Retinal pigment epithelial cell (primary cell): Measurements from ENCODE around the gene TMEM132C.

Source experiments
- DNase-seq: peaks from one replicate; pipeline ENCODE4 v3.0.0-alpha.2; 2010; ENCODE audit warnings: low read depth
- H3K4me3 ChIP-seq: 2 replicates; pipeline ENCODE4 v1.5.1; 2011; ENCODE audit warnings: mild to moderate bottlenecking, low read length, control low read depth, moderate library complexity
- TF ChIP-seq, protein P1 (sequence below): conservative IDR thresholded peaks from 2 replicates; pipeline ENCODE4 v1.5.1; 2011; ENCODE audit warnings: low read depth, low read length, control low read depth, inconsistent platforms

TMEM132C gene

DNA sequence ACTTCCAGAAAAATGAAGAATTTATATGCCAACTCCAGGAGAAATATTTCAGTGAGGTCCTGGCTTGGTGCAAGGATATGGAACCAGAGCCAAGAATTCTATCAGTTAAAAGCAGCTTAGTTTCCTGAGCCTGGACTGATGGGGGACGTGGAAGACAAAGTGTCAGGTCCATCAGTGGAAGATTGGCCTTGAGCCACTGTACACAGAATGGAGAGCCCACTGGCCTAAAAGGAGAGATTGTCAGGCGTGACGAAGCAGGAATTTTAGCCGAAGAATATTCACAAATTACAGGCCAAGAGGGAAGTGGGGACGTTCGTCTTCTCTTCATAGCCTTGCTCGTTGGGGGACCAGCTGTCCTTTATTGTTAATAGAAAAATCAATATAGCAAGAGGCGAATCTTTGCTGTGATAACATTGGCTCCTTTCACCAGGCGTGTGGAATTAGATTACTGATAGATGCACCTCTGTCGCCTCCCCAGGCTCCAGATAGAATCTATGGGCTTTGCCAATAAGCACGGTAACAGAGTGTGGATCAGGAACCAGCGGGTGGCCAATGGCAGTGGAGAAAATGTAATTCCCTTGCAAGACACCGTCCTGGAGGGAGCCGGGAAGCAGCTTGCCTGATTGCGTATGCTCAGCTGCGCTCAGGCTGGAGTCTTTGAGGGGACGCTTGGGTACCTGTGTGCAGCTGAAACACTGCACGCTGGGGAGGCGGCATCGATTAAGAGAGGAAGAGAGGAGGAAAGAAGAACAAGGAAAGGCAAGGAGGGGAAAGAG lies 56.4 kb downstream of the TMEM132C start:
- no peak overlapping the region for H3K4me3 ChIP-seq
- no peak for DNase-seq
- TF ChIP-seq, protein P1, sequence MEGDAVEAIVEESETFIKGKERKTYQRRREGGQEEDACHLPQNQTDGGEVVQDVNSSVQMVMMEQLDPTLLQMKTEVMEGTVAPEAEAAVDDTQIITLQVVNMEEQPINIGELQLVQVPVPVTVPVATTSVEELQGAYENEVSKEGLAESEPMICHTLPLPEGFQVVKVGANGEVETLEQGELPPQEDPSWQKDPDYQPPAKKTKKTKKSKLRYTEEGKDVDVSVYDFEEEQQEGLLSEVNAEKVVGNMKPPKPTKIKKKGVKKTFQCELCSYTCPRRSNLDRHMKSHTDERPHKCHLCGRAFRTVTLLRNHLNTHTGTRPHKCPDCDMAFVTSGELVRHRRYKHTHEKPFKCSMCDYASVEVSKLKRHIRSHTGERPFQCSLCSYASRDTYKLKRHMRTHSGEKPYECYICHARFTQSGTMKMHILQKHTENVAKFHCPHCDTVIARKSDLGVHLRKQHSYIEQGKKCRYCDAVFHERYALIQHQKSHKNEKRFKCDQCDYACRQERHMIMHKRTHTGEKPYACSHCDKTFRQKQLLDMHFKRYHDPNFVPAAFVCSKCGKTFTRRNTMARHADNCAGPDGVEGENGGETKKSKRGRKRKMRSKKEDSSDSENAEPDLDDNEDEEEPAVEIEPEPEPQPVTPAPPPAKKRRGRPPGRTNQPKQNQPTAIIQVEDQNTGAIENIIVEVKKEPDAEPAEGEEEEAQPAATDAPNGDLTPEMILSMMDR = no peak

DNA sequence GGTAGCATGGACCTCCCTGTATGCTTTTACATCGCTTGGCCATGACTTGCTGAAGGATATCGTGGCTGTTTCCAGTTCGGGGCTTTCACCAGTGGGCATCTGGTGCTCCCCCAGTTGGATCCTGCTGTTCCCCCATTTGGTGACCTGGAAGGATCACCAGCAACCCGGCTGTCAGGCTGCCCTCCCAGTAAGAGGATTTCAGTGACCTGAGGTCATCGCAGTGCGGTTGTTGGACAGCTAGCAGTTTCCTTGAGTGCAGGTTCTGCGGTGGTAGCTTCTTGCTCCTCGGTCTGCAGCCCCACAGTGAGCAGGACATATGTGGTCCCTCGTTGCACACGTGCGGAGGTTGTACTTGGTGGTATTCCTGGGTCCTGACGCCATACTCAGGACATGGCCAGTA lies 58.7 kb downstream of the TMEM132C start:
- TF ChIP-seq, protein P1 = no peak
- DNase-seq = no peak
- H3K4me3 ChIP-seq = no peak overlapping the region

DNA sequence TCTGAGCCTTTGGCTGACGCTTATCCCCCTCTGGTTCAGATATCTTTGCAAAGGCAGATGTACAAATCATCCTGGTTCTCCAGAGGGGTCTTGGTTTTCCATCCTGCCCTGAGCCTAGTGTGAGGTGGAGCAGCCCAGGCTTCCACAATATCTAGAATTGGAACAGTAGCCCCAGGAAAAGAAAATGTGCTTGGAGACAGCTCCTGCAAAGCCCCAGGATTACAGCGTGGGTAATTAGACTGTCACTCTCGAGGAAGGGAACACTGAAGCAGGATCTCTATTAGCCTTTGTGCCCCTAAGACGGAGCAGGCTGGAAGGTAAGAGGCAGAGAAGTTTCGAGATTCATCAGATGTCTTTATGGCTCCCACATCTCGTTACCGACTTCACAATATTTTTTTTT lies 59.4 kb downstream of the TMEM132C start:
- TF ChIP-seq, protein P1 = no peak
- no peak overlapping the region for H3K4me3 ChIP-seq
- DNase-seq = no peak

DNA sequence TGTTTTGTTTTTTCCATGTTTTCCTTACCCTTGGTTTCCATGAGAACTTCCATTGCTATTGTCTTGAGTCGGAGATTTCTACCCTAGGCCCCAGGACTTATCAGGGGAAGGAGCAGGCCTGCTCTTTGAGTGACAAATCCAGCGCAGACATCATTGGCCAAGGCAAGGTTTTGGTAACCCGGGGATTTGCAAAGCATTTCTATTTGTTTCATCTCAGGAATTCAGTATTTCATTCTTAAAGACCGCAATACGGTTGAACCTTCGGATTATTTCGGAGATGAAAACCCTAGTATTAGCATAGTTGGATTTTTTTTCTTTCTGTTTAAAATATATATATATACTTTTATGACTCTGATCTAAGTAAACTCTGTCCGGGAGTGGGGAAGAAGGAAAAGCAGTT lies 62.0 kb downstream of the TMEM132C start:
- TF ChIP-seq, protein P1 = no peak
- no peak for DNase-seq
- H3K4me3 ChIP-seq = no peak overlapping the region

DNA sequence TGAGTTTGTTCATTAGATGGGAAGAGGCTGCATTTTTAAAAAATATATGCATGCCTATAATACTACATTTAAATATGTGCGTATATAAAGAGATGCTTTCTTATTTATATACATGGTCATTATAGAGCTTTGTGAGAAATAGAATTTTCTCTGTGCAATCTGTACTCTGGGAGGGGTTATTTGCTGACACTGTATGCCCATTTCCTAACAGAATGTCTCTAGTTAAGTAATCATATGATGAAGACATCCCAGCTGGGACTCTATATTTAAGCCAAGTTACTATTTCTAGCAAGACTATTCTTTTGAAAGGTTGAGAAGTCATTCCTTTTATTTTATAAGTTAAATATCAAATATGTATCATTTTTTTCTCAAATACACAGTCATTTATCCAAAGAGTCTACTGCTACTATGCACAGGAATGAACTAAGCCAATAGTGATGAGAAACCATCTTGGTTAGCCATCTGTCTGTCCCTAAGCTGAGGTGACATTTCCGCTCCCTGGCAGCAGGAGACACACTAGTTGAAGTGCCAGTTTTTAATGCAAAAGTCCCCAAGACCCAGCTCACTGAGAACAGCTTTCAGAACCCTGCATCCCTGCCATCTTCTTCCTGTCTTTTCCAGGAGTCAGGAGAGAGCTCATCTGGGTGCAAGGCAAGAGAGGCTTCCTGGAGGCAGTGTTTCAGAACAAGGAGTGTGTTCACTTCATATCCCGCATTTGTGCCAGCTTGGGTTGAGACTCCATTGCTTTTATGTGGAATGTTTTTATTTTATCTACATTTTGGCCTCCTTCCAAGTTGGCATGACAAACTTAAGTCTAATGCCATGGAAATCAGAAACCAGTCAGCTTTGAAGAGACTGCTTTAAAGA lies 69.5 kb downstream of the TMEM132C start:
- TF ChIP-seq, protein P1 = no peak
- H3K4me3 ChIP-seq = no peak overlapping the region
- no peak for DNase-seq

DNA sequence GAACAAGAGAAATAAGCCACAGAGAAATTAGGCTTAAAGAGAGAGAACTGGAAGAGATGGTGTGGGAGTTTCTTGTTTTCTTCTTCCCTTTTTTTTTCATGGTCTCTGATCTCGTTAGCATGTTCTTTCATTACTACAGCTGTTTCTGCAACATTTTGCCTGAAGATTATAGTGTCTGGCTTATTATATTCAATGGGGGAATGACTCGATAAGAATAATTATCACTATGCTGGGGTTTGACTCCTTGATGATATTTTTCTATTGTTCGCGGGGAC lies 70.0 kb downstream of the TMEM132C start:
- DNase-seq = no peak
- no peak overlapping the region for H3K4me3 ChIP-seq
- TF ChIP-seq, protein P1 = no peak
